Stimulated activated CD4-positive, alpha-beta T cell treated with anti-CD3 and anti-CD28 coated beads, TNF-alpha, amount 100 ng/mL, for 48 hours (primary cell): ENCODE measurements around the gene D2HGDH.
"Not testable (repeated sequence)": the region's sequence is repeated elsewhere in the genome, so short reads cannot be mapped to it uniquely, and the experiment has no call there.

Experiments
- DNase-seq, 3 donors: peaks; one replicate each; pipeline ENCODE4 v3.0.0-alpha.2; 2020; ENCODE audit warnings: low read depth in 3 of 3

Gene D2HGDH

DNA sequence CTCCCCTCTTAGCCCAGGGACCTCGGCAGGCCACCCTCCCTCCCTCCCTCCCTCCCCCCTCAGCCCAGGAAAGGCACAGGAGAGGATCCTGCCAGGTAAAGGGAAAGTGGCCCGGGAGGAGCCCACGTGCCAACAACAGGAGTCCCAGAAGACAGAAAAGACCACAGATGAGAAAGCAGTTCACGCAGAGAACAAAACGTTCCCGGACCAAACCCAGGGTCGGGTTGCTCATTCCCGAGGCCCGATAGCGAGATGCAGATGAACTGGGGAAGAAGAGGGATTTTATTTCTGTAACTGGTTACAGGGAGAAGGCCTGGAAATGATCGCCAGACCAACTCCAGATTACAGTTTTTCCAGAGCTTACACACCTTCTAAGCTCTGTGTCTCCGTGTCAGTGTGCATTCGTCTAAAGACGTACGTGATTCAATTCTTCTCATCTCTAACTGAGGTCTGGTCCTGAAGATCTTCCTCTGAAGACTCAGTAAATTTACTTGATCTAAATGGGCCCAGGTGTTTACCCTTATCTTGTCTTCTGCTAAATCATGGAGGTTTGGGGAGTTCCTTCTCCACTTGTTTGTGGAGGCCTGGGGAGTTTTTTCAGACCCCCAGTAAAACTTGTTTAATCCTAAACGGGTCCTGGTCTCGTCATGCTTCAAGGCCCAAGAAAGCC is 73.8 kb downstream of the D2HGDH start:
- DNase-seq, result no peak

DNA sequence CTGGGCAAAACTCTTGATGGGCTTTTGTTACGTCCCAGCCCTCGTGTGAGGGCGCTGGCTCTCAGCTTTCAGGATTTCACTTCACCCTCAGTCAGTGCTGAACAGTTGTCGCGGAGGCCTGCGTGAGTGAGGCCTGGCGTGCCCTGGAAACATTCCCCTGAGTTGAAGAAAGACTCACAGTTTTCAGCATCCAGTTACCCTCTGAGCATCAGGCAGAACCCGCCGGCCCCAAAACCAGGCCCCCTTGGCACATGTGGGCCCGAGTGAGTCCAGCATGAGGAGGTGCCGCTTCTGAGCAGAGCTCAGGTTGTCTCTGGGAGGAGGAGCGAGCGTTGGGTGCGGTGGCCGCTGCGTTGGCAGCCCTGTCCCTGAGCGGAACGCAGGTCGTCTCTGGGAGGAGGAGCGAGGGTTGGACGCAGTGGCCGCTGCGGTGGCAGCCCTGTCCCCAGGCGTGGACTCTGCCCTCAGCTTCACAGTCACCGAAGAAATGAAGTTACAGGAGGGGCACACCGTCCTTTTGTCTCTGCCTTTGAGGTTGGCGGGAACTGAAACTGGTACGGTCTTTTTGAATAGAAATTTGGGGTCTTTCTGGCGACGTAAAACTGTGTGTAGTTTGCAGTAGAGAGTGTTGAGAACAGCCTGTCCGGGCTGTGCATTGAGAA is 74.4 kb downstream of the D2HGDH start, which contains the start of gene NEU4:
Gene NEU4, plus strand, starts transcription at position 473 of the 662 bp plus-strand sequence. CDS start 5,292 bp downstream, outside the sequence.
- DNase-seq, result no peak

DNA sequence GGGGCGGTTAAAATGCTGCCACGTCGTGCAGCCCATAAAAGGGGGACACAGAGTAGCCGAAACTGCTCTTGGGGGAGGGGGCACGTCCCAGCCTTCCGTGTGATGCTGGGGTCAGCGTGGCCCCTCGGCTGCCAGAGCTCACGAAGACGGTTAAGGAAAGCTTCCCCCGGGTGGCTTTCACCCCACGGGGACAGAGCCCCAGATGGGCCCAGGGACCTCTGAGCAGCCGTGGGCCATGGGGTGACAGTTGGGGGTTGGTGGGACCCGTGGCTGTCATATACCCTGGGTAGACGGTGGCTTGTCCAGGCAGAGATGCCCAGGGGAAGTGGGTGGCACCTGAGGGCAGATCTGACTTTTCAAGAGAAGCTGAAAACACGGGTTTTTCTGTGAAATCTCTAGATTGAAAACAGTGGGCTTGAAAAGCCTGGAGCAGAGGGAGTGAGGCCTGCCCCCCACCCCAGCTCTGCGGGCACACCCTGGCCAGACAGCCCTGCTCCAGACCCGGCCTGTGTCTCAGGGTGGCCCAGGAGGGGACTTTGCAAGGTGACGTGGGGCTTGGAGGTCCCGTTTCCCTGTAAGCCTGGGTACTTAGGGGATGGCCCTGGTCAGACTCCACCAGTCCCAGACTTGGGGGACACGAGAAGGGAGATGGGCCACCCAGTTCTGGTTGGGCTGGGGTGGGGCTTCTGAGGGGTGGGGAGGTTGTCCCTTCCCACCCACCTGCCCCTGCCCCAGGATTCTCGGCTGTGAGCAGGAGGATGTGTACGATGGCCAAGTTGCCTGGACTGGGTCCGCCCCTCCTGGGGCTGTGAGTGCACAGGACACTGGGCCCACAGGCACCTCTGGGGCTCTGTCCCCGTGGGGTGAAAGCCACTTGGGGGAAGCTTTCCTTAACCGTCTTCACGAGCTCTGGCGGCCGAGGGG is 75.2 kb downstream of the D2HGDH start:
- no peak for DNase-seq

DNA sequence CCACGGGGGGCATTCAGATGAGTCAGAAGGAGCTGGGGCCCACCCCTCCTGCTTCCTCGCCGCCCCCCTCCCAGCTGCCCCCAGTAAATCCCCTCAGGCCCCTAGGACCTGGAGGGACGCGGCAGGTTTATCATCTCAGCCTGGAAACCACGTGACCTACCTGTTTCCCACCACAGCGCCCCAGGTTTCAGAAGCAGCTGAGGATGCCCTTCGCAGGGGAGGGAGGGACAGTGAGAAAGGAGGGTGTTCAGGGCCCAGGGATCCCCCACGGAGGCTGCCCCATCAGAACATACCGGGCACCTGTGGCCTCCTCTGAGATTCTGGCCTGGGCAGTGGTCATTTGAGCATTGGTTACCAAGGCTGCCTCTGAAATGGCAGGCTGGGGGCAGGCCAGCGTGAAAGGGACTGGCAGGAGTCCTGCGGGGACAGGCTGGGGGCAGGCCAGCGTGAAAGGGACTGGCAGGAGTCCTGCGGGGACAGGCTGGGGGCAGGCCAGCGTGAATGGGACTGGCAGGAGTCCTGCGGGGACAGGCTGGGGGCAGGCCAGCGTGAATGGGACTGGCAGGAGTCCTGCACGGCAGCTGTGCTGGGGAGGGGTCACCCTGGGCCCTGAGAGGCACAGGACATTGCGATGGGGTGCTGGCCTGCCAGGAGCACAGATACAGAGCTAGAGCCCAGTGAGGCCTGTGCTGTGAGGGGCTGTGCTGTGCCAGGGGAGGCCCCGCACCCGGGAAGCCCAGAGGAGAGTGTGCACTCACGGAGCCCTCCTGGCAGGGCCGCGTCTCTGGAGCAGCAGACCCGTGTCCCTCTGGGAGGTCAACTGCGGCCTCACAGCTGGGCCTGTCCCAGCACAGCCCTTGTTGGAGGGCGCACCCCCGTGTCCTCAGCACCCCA is 76.1 kb downstream of the D2HGDH start:
- no peak for DNase-seq

DNA sequence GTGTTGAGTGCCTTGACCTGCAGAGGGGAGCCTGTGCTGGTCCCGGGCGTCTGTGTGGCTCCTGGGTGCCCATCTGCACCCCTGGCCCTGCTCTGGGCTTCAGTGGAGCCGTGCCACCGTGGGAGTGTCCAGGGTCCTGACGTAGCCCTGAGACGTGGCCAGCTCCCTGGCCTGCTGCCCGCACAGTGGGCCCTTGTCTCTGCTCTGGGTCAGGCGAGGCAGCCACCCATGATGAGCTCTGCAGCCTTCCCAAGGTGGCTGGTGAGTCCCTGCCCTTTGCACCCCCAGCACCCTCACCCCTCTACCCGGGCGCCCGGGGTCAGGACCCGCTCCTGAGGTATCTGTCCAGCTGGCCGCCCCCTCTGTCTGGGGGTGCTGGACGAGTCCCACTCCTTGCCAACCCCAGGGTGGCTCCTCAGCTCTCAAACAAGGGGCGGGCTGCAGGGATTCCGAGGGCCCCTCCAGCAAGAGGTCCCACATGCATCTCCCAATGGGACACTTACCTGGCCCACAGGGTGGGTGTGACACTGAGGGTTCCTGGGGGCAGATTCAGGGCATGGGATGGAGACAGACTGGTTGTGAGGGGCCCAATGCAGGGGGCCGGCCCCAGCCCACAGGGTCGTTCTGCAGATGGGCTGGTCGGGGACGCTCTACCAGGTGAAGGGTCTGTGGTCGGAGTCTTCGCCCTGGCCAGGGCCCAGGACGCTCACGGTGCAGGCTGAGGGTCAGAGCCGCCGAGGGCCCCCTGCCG is 76.9 kb downstream of the D2HGDH start:
- DNase-seq, result no peak

DNA sequence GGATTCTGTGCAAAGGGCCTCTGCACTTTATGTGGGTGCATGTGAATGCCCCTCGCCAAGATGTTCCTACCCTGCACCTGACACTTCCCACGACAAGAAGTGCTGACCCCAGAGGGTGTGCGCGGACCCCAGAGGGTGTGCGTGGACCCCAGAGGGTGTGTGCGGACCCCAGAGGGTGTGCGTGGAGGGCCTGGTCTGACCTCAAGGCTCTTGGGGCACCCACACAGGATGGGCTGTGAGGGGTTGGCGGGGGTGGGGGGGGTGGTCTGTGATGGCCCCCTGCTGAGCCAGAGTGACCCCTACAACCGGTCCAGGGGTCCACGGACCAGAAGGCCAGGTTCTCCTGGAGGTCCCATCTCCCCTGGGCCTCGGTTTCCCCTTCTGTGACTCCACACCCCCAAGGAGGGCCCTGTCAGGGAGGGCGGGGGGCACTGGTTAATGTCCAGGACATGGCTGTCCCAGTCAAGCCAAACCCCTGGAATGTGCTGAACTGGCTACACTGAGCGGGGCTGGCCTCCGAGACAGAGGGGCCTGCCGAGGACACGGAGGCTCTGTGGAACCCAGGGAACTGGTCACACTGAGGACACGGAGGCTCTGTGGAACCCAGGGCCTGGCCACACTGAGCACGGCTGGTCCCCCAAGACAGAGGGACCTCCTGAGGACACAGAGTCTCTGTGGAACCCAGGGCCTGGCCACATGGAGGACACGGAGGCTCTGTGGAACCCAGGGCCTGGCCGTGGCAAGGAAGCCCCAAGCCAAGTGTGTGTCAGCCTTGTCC is 77.7 kb downstream of the D2HGDH start:
- DNase-seq, result no peak

DNA sequence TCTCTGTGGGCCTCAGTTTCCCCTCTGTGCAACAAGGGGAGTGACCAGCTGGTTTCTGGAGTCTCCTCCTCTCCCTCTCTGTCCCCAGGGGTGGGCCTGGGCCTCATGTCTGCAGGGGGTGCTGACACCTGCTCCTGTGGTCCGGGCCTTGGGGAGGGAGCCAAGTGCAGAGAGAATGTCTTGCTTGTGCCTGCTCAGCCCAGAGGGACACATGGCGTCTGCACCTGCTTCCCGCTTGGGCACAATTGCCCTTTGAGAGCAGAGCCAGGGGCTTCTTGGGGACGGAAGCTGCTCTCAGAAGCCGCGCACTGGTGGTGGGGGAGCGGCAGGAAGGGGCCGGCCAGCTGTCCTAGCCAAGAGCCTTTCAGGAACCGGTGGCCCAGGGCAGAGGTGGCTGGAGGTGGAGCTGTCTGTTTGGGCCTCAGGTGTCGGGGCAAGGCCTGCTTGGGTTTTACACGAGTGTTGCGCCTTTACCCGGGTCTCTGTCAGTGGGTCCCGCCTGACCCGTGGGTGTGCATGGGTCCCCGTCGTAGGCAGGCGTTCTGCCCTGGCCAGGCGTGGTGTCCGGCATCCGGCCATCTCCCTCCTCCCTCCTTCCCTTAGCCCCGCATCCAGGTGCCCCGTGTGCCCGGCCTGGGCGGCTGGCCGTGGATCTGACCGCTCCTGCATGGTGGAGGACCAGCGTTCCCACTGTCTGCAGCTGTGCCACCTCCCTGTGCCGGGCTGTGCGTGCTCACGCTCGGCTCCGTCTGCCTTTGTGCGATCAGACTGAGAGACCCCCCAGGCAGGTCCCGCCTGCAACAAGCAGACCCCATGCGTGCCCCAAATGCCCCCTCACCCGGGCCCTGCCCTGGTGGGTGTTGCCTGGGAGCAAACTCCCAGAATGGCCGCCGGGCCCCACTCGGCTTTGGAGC is 78.6 kb downstream of the D2HGDH start:
- DNase-seq, result no peak

DNA sequence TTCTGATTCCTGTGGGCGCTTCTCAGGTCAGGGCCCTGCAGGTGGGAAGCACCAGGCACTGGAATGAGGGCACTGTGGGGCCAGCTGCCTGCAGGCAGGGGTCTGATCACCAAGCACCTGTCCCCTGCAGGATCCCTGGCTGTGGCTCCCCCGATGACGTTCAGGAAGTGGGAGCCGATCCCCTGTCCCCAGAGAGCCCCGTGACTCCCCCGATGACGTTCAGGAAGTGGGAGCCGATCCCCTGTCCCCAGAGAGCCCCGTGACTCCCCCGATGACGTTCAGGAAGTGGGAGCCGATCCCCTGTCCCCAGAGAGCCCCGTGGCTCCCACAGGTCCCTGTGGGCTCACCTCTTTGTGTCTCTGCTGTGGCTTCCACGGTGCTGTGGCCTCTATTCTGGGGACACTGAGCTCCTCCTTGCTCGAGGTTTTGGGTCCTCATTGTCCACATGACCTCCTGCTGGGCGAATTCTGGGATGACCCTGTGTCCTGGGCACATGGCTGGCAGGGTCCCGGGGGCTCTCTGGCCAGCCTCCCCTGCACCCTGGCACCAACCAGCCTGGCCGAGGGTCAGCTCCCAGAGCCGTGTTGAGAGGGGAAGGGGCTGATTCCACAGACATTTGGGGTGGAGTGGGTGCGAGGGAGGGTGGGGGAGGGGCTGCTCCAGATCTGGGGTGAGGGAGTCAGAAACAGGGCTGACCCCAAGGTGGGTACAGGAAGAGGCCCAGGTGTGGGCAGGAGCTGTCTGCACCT is 79.4 kb downstream of the D2HGDH start:
- DNase-seq, result no peak

DNA sequence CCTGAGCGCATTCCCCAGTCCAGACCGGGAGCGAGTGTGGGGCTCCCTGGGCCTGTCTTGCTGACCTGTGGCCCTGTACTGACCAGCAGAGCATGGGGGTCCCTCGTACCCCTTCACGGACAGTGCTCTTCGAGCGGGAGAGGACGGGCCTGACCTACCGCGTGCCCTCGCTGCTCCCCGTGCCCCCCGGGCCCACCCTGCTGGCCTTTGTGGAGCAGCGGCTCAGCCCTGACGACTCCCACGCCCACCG is 79.9 kb downstream of the D2HGDH start:
- DNase-seq, result no peak

DNA sequence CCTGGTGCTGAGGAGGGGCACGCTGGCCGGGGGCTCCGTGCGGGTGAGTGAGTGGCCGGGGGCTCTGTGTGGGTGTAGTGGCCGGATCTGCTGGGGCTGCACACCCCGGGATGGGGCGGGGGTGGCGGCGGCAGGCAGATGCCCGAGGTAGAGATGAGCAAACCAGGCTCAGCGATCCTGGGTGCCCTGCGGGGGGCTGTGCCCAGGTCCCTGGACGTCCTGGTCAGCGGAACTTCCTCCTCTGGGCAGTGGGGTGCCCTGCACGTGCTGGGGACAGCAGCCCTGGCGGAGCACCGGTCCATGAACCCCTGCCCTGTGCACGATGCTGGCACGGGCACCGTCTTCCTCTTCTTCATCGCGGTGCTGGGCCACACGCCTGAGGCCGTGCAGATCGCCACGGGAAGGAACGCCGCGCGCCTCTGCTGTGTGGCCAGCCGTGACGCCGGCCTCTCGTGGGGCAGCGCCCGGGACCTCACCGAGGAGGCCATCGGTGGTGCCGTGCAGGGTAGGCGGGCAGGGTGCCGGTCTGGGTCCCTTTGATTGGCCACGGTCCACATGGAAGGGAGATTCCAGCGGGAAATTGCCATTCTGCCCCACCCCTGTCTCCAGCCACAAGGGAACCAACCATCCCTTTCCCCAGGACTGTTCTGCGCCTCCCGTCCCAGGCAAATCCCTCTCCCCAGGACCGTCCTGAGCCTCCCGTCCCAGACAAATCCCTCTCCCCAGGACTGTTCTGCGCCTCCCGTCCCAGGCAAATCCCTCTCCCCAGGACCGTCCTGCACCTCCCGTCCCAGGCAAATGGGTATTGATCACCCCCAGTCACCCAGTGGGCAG is 80.4 kb downstream of the D2HGDH start:
- no peak for DNase-seq

DNA sequence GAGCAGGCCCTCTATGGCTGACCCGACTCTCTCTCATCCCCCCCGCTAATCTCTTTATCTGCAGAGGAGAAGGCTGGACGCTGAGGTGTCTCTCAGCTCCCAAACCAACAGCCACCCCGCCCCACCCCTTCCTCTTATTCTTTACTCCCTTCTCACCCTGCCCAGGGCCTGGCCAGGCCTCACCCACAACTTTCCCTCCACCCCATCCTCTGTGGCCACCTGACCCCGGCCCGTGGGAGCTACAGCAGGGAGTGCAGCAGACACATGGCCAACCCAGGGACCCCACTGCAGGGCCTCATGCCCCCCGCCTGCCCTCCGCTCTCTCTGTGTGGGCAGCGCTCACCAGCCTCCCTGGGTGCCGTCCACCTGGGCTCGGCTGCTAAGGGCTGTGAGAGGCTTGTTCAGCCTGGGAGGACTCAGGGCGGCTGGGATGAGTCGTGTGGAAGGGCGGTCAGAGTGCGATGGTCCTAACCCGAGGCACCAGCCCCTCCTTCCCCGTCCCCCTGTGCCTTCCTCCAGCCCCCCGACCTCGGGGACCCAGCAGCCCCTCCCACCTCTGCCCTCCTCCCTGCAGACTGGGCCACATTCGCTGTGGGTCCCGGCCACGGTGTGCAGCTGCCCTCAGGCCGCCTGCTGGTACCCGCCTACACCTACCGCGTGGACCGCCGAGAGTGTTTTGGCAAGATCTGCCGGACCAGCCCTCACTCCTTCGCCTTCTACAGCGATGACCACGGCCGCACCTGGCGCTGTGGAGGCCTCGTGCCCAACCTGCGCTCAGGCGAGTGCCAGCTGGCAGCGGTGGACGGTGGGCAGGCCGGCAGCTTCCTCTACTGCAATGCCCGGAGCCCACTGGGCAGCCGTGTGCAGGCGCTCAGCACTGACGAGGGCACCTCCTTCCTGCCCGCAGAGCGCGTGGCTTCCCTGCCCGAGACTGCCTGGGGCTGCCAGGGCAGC is 81.3 kb downstream of the D2HGDH start:
- no peak for DNase-seq

DNA sequence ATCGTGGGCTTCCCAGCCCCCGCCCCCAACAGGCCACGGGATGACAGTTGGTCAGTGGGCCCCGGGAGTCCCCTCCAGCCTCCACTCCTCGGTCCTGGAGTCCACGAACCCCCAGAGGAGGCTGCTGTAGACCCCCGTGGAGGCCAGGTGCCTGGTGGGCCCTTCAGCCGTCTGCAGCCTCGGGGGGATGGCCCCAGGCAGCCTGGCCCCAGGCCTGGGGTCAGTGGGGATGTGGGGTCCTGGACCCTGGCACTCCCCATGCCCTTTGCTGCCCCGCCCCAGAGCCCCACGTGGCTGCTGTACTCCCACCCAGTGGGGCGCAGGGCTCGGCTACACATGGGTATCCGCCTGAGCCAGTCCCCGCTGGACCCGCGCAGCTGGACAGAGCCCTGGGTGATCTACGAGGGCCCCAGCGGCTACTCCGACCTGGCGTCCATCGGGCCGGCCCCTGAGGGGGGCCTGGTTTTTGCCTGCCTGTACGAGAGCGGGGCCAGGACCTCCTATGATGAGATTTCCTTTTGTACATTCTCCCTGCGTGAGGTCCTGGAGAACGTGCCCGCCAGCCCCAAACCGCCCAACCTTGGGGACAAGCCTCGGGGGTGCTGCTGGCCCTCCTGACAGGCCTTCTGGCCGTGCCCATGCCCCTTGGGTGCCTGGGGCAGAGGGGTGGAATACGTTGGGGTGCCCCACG is 82.1 kb downstream of the D2HGDH start:
- no peak for DNase-seq

DNA sequence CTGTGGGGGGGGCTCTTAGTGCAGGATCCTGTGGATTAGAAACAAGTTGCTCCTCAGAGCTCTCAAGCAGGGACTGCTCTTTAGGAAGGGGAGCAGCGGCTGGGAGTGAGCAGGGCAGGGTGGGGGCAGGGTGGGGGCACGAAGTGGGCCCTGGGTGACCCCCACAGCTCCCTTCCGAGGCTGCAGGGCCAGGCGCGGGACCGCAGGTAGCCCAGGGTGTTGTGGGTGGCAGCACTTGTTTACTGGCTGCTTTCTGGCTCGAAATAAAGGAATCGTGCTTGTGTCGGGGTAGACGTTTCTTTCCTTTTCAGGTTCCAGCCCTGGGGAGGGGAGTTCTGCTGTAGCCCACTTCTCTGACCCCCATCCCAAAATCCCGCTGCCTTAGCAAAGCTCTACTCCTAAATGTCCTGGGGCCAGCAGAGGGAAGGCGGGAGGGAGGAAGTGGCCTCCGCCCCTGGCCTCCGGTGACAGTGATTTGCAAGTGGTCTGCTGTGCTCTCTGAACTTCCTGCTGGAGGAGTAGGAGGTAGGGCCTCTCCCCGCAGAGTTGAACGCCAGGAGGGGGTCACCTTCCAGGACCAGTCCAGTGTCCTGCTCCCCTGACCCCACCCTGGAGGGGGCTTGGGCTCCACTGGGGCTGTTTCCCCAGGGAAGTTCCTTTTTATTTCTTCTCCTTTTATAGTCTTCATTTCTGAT is 82.8 kb downstream of the D2HGDH start:
- no peak for DNase-seq

DNA sequence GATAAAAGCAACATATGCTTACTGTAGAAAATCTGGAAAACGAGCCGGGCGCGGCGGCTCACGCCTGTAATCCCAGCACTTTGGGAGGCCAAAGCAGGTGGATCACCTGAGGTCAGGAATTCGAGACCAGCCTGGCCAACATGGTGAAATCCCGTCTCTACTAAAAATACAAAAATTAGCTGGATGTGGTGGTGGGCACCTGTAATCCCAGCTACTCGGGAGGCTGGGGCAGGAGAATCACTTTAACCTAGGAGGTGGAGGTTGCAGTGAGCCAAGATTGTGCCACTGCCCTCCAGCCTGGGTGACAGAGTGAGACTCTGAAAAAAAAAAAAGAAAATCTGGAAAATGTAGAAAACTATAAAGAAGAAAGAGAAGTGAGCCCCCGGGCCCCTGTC is 83.4 kb downstream of the D2HGDH start:
- not testable (repeated sequence) for DNase-seq
